IMR-90 (cell line): ENCODE measurements around the gene RASSF8. TPM values are rescaled to one million over a fixed set of nuclear protein-coding genes. Genes with fewer than 3 reads are reported as not detected.

Experiments
- ATAC-seq: fragments of 200-7000 bp; cut with Tn5 transposase; 2 replicates; pipeline ENCODE4 v1.9.1; 2020; ENCODE audit warnings: low read depth, mild to moderate bottlenecking, moderate library complexity
- BruUV-seq: library from RNA; stranded (reverse); fragments of 400-500 nt; replicated peaks from 2 replicates; lab custom pipeline; 2021; lab: Mats Ljungman, UMichigan
- CTCF ChIA-PET: fragments of 300-600 bp; formaldehyde crosslinking; extraction: SDS; loops from one replicate; lab custom pipeline; 2021; ENCODE audit warnings: antibody characterized with exemption; lab: Yijun Ruan, JAX
- POLR2A ChIA-PET: fragments of 300-600 bp; sonication (Branson Sonifier 250); formaldehyde crosslinking; loops from one replicate; lab custom pipeline; 2022; ENCODE audit warnings: antibody characterized with exemption; ENCODE audit not compliant: unreplicated experiment; lab: Charles Lee
- DNase-seq: peaks from one replicate; pipeline ENCODE4 v3.0.0; 2013
- H2AFZ ChIP-seq: replicated peaks from 2 replicates; pipeline ENCODE3; 2013; ENCODE audit warnings: low read length, mild to moderate bottlenecking; ENCODE audit not compliant: poor library complexity
- H2AK5ac ChIP-seq: 2 replicates; pipeline ENCODE4 v1.6.1; 2013; ENCODE audit warnings: low read depth, low read length, inconsistent platforms
- H2AK9ac ChIP-seq: replicated peaks from 2 replicates; pipeline ENCODE3; 2013; ENCODE audit warnings: mild to moderate bottlenecking, low read depth, low read length, moderate library complexity; ENCODE audit not compliant: poor library complexity
- H2BK120ac ChIP-seq: 2 replicates; pipeline ENCODE4 v1.6.1; 2013; ENCODE audit warnings: low read depth, low read length, inconsistent platforms
- H2BK15ac ChIP-seq: 3 replicates; pipeline ENCODE4 v1.6.1; 2013; ENCODE audit warnings: low read depth, low read length, inconsistent platforms
- H2BK20ac ChIP-seq: 2 replicates; pipeline ENCODE4 v1.6.1; 2013; ENCODE audit warnings: low read depth, mild to moderate bottlenecking, inconsistent platforms, low read length, moderate library complexity
- H2BK5ac ChIP-seq: 2 replicates; pipeline ENCODE4 v1.6.1; 2013; ENCODE audit warnings: mild to moderate bottlenecking, low read depth, low read length, inconsistent platforms; ENCODE audit not compliant: poor library complexity, severe bottlenecking
- H3K14ac ChIP-seq: replicated peaks from 2 replicates; pipeline ENCODE4 v1.6.1; 2013; ENCODE audit warnings: low read depth, low read length, inconsistent platforms
- H3K18ac ChIP-seq: 2 replicates; pipeline ENCODE4 v1.6.1; 2013; ENCODE audit warnings: low read depth, low read length, control low read depth
- H3K23ac ChIP-seq: 2 replicates; pipeline ENCODE4 v1.6.1; 2013; ENCODE audit warnings: low read depth, low read length, inconsistent platforms
- H3K27ac ChIP-seq: 2 replicates; pipeline ENCODE4 v1.5.1; 2013; ENCODE audit warnings: mild to moderate bottlenecking, control low read depth, low read length; ENCODE audit not compliant: insufficient read depth
- H3K27me3 ChIP-seq: 2 replicates; pipeline ENCODE4 v1.6.1; 2013; ENCODE audit warnings: low read length; ENCODE audit not compliant: control insufficient read depth, insufficient read depth
- H3K36me3 ChIP-seq: 2 replicates; pipeline ENCODE4 v1.6.1; 2013; ENCODE audit warnings: low read length, mixed read lengths; ENCODE audit not compliant: control insufficient read depth, insufficient read depth
- H3K4ac ChIP-seq: 2 replicates; pipeline ENCODE4 v1.6.1; 2013; ENCODE audit warnings: low read depth, low read length, inconsistent platforms
- H3K4me1 ChIP-seq: 2 replicates; pipeline ENCODE4 v1.6.1; 2013; ENCODE audit warnings: low read length, mixed read lengths; ENCODE audit not compliant: control insufficient read depth, insufficient read depth
- H3K4me2 ChIP-seq: 2 replicates; pipeline ENCODE4 v1.6.1; 2013; ENCODE audit warnings: low read depth, mild to moderate bottlenecking, control low read depth, low read length, moderate library complexity
- H3K4me3 ChIP-seq: 2 replicates; pipeline ENCODE4 v1.5.1; 2013; ENCODE audit warnings: low read depth, mild to moderate bottlenecking, control low read depth, low read length, moderate library complexity; ENCODE audit not compliant: insufficient read depth
- H3K56ac ChIP-seq: 2 replicates; pipeline ENCODE4 v1.6.1; 2013; ENCODE audit warnings: low read length, inconsistent platforms; ENCODE audit not compliant: insufficient read depth; ENCODE audit errors: extremely low read depth
- H3K79me1 ChIP-seq, 2 experiments: 2 replicates each; pipeline ENCODE4 v1.6.1; 2013; ENCODE audit warnings: low read length in 2 of 2, inconsistent platforms in 1 of 2, low read depth in 1 of 2
- H3K9ac ChIP-seq: 2 replicates; pipeline ENCODE4 v1.6.1; 2013; ENCODE audit warnings: low read depth, low read length, control low read depth
- H3K9me1 ChIP-seq: 2 replicates; pipeline ENCODE4 v1.6.1; 2013; ENCODE audit warnings: low read length, inconsistent platforms; ENCODE audit not compliant: insufficient read depth
- H3K9me3 ChIP-seq: 2 replicates; pipeline ENCODE4 v1.6.1; 2013; ENCODE audit warnings: low read length; ENCODE audit not compliant: control insufficient read depth, insufficient read depth
- H4K20me1 ChIP-seq: 2 replicates; pipeline ENCODE4 v1.6.1; 2013; ENCODE audit warnings: low read length, inconsistent platforms; ENCODE audit not compliant: insufficient read depth
- H4K5ac ChIP-seq: 2 replicates; pipeline ENCODE4 v1.6.1; 2013; ENCODE audit warnings: mild to moderate bottlenecking, low read depth, low read length, control low read depth
- H4K8ac ChIP-seq, 2 experiments: 2 replicates each; pipeline ENCODE4 v1.6.1; 2013; ENCODE audit warnings: low read depth in 2 of 2, low read length in 2 of 2, control low read depth in 1 of 2, inconsistent platforms in 1 of 2
- H4K91ac ChIP-seq: 2 replicates; pipeline ENCODE4 v1.6.1; 2013; ENCODE audit warnings: low read depth, low read length, inconsistent platforms; ENCODE audit not compliant: insufficient read depth
- BHLHE40 ChIP-seq: fragments of 150-350 bp; IDR thresholded peaks from 2 replicates; pipeline ENCODE4 v1.6.1; 2016; ENCODE audit warnings: mild to moderate bottlenecking, low read depth, low read length
- CEBPB ChIP-seq: IDR thresholded peaks from 2 replicates; pipeline ENCODE4 v1.6.1; 2012; ENCODE audit warnings: low read depth, low read length, improper control_type of control experiment
- CHD1 ChIP-seq: IDR thresholded peaks from 2 replicates; pipeline ENCODE4 v1.6.1; 2012; ENCODE audit warnings: low read depth, low read length, improper control_type of control experiment
- CTCF ChIP-seq: conservative IDR thresholded peaks from 2 replicates; pipeline ENCODE4 v1.5.1; 2012; ENCODE audit warnings: mild to moderate bottlenecking, low read depth, low read length, improper control_type of control experiment
- ELK1 ChIP-seq: fragments of 150-350 bp; IDR thresholded peaks from 2 replicates; pipeline ENCODE4 v1.6.1; 2016; ENCODE audit warnings: low read depth, mild to moderate bottlenecking, low read length, moderate library complexity, borderline replicate concordance
- FOS ChIP-seq: fragments of 150-350 bp; IDR thresholded peaks from 2 replicates; pipeline ENCODE4 v1.6.1; 2016; ENCODE audit warnings: low read depth, low read length
- MAFK ChIP-seq: IDR thresholded peaks from 2 replicates; pipeline ENCODE4 v1.6.1; 2012; ENCODE audit warnings: low read depth, low read length, improper control_type of control experiment
- MXI1 ChIP-seq: IDR thresholded peaks from 2 replicates; pipeline ENCODE4 v1.6.1; 2012; ENCODE audit warnings: low read depth, mild to moderate bottlenecking, low read length, moderate library complexity, borderline replicate concordance
- NFE2L2 ChIP-seq: fragments of 150-350 bp; IDR thresholded peaks from 2 replicates; pipeline ENCODE4 v1.6.1; 2016; ENCODE audit warnings: low read depth, mild to moderate bottlenecking, low read length
- POLR2A ChIP-seq: IDR thresholded peaks from 2 replicates; pipeline ENCODE4 v1.6.1; 2012; ENCODE audit warnings: mild to moderate bottlenecking, low read depth, low read length
- RAD21 ChIP-seq: IDR thresholded peaks from 2 replicates; pipeline ENCODE4 v1.6.1; 2012; ENCODE audit warnings: low read length, improper control_type of control experiment
- RCOR1 ChIP-seq: IDR thresholded peaks from 2 replicates; pipeline ENCODE4 v1.6.1; 2012; ENCODE audit warnings: mild to moderate bottlenecking, low read length, improper control_type of control experiment; ENCODE audit not compliant: insufficient replicate concordance
- RFX5 ChIP-seq: IDR thresholded peaks from 2 replicates; pipeline ENCODE4 v1.8.0; 2012; ENCODE audit warnings: low read depth, mild to moderate bottlenecking, low read length, moderate library complexity
- SMC3 ChIP-seq: fragments of 150-350 bp; IDR thresholded peaks from 2 replicates; pipeline ENCODE4 v1.6.1; 2016; ENCODE audit warnings: low read depth, mild to moderate bottlenecking, antibody characterized with exemption, low read length, moderate library complexity
- WGBS, 2 experiments: methylation state at CpG; one replicate each; pipeline versions ENCODE4 v1.1.5 to v1.1.7; 2013; ENCODE audit warnings: missing lambda C conversion rate in 2 of 2; ENCODE audit not compliant: insufficient read length in 1 of 2; ENCODE audit errors: extremely low coverage in 2 of 2; 5-methylcytosine and 5-hydroxymethylcytosine counted together
- dilution Hi-C: fragments of 300-500 bp; cut with HindIII; formaldehyde crosslinking; loops from one replicate; pipeline ENCODE4 v1.14.3; 2018; ENCODE audit warnings: low sequenced_read_pairs; ENCODE audit not compliant: unreplicated experiment
- in situ Hi-C: fragments of 300-500 bp; cut with MboI; formaldehyde crosslinking; loops from 3 replicates; pipeline ENCODE4 v1.14.3; 2019; ENCODE audit warnings: low sequenced_read_pairs, inconsistent platforms, mixed read lengths
- intact Hi-C: fragments of 100-400 bp; cut with micrococcal nuclease; formaldehyde crosslinking; loops from 2 replicates; pipeline ENCODE4 v1.10.0; 2022
- polyA plus RNA-seq, 3 experiments: library from polyadenylated mRNA; depleted of rRNA; stranded (reverse); fragments of >200 nt; gene quantifications; 2 replicates each; pipeline ENCODE4 v1.2.3, GENCODE V29; 2012; ENCODE audit warnings: low replicate concordance in 1 of 3
- total RNA-seq: library from RNA; depleted of rRNA; stranded (reverse); fragments of >200 nt; gene quantifications from 2 replicates; pipeline ENCODE4 v1.2.3, GENCODE V29; 2012

Gene RASSF8
- total and polyA plus RNA-seq, 2 of the 4 experiments (the other 2 are of a cell fraction) = 10.8 to 50.5 TPM

GRCh38 chr12:25959071-25959961 is 834 bp downstream of the RASSF8 start:
- Histone ChIP-seq H2AK5ac (peak overlapping the region; percentile 6; the same call in 1 of the 2 replicates), H3K79me1 (peaks cover 3 to 50% of the 10 kb centered on the region in 2 experiments; a peak in 2 of 4 replicates), H4K8ac (peak overlapping the region; percentile 2 to 61; a peak in 2 of 4 replicates), H3K56ac (peak overlapping the region; percentile 88), H4K5ac (peak overlapping the region; percentile 41), H2AK9ac (peak overlapping the region; percentile 7), H3K36me3 (peaks cover 5% of the 10 kb centered on the region; the same call in 1 of the 2 replicates), H3K9me1 (peaks cover 20% of the 10 kb centered on the region), H3K27me3 (no peaks in the 10 kb centered on the region), H2BK5ac (peak overlapping the region; percentile 96), H4K91ac (peak overlapping the region; percentile 9; the same call in 1 of the 2 replicates), H2BK20ac (peak overlapping the region; percentile 27; the same call in 1 of the 2 replicates), H3K14ac (peak overlapping the region; percentile 53), H2BK120ac (peak overlapping the region; percentile 59), H2AFZ (peak overlapping the region; percentile 82), H3K4me2 (peak overlapping the region; percentile 81), H3K4me3 (peak overlapping the region; percentile 94), H3K23ac (peak overlapping the region; percentile 89), H3K27ac (peak overlapping the region; percentile 100), H3K4ac (peak overlapping the region; percentile 47), H3K18ac (peak overlapping the region; percentile 63), H3K9ac (peak overlapping the region; percentile 98), H3K4me1 (peaks cover 3% of the 10 kb centered on the region), H3K9me3 (no peaks in the 10 kb centered on the region), H4K20me1 (peaks cover 15% of the 10 kb centered on the region), H2BK15ac (no peak overlapping the region)
- WGBS, 2 experiments = 0% methylated on average over 6 of the region's 57 CpGs; no CpG with 5 or more reads in 1 of the 2 experiments
- CTCF ChIA-PET = interaction anchor here (0.6 to 1.2 kb wide), 3 partner anchors 27 to 523 kb away, joined by 3 to 4 read pairs (median 3); no protein-coding TSS in a partner anchor
- ATAC-seq (peak; percentile 10), DNase-seq (peak; percentile 85)
- in situ Hi-C loops = no loop called here
- POLR2A ChIA-PET = interaction anchor here (1.0 kb wide), 1 partner anchor 523 kb away, joined by 3 read pairs; no protein-coding TSS in a partner anchor
- dilution Hi-C loops = no loop called here
- BruUV-seq = no TSS peak
- intact Hi-C loops = loop anchor here (1.0 to 10.0 kb wide), 3 partner anchors 70 to 523 kb away; no protein-coding TSS in a partner anchor
- TF ChIP-seq NFE2L2 = no peak
- no peak for TF ChIP-seq BHLHE40
- TF ChIP-seq CEBPB = peak; percentile 92
- peak; percentile 76; the same call in 1 of the 2 replicates for TF ChIP-seq POLR2A
- no peak for TF ChIP-seq MXI1
- no peak for TF ChIP-seq ELK1
- TF ChIP-seq RFX5 = no peak
- TF ChIP-seq CHD1 = no peak
- peak; percentile 34 for TF ChIP-seq CTCF
- TF ChIP-seq MAFK = no peak
- peak; percentile 45 for TF ChIP-seq RAD21
- no peak for TF ChIP-seq RCOR1
- TF ChIP-seq SMC3 = peak; percentile 9; the same call in 1 of the 2 replicates
- TF ChIP-seq FOS = 0 out of 2 replicates have a peak, but pooled peaks have one; percentile 8
